Spleen (tissue), 11 donors: ENCODE data around the gene MBTPS1. TPM values are rescaled to one million over a fixed set of nuclear protein-coding genes. Genes with fewer than 3 reads are reported as not detected.

Source experiments
- DNase-seq: peaks from one replicate; pipeline ENCODE4 v3.0.0-alpha.2; 2020
- H3K27ac ChIP-seq, 8 donors: fragments of 200-600 bp; sonication (generic) in 7 of 8; 1 replicate in 4 of 8; 2 replicates in 4 of 8; pipeline versions ENCODE4 v1.5.0 to v1.8.0; 2016 to 2021; ENCODE audit warnings: inconsistent platforms in 4 of 8, mild to moderate bottlenecking in 4 of 8, moderate library complexity in 1 of 8
- H3K27me3 ChIP-seq, 7 donors: fragments of 200-600 bp; sonication (generic) in 6 of 7; replicated peaks in 1 of 7; 1 replicate in 4 of 7; 2 replicates in 3 of 7; pipeline versions ENCODE4 v1.5.0 to v1.8.0; 2016 to 2021; ENCODE audit warnings: inconsistent platforms in 3 of 7, mild to moderate bottlenecking in 1 of 7
- H3K36me3 ChIP-seq, 6 donors: fragments of 200-600 bp; sonication (generic) in 5 of 6; 1 replicate in 4 of 6; 2 replicates in 2 of 6; pipeline versions ENCODE4 v1.5.0 to v1.8.0; 2016 to 2021; ENCODE audit warnings: inconsistent platforms in 2 of 6
- H3K4me1 ChIP-seq, 6 donors: fragments of 200-600 bp; sonication (generic) in 5 of 6; 1 replicate in 3 of 6; 2 replicates in 3 of 6; pipeline versions ENCODE4 v1.5.0 to v1.8.0; 2016 to 2021; ENCODE audit warnings: inconsistent platforms in 3 of 6
- H3K4me3 ChIP-seq, 8 donors: fragments of 200-600 bp; sonication (generic) in 7 of 8; 1 replicate in 4 of 8; 2 replicates in 4 of 8; pipeline versions ENCODE4 v1.5.0 to v1.8.0; 2016 to 2021; ENCODE audit warnings: inconsistent platforms in 4 of 8, mild to moderate bottlenecking in 4 of 8, moderate library complexity in 2 of 8
- H3K9me3 ChIP-seq, 8 donors: fragments of 200-600 bp; sonication (generic) in 7 of 8; 1 replicate in 4 of 8; 2 replicates in 4 of 8; pipeline versions ENCODE4 v1.5.0 to v1.8.0; 2016 to 2021; ENCODE audit warnings: inconsistent platforms in 4 of 8
- CTCF ChIP-seq, 11 experiments: fragments of 200-600 bp in 7 of 11; fragments of 450-650 bp in 4 of 11; sonication (generic) in 4 of 11; IDR thresholded peaks in 8 of 11; conservative IDR thresholded peaks in 3 of 11; 1 replicate in 7 of 11; 2 replicates in 4 of 11; pipeline versions ENCODE4 v1.4.0 to v1.8.0; 2016 to 2021; ENCODE audit warnings: antibody characterized with exemption in 11 of 11, inconsistent platforms in 4 of 11, mild to moderate bottlenecking in 1 of 11
- POLR2A ChIP-seq, 3 donors: fragments of 450-650 bp; IDR thresholded peaks; one replicate each; pipeline ENCODE4 v1.5.1; 2017; ENCODE audit warnings: antibody characterized with exemption in 3 of 3, mild to moderate bottlenecking in 1 of 3
- POLR2AphosphoS5 ChIP-seq, 3 donors: sonication (generic); formaldehyde crosslinking; IDR thresholded peaks; one replicate each; pipeline ENCODE4 v1.5.1; 2017; ENCODE audit warnings: antibody characterized with exemption in 3 of 3
- WGBS, 5 donors: extraction: QIAGEN DNeasy Blood & Tissue Kit in 3 of 5; methylation state at CpG; one replicate each; pipeline versions ENCODE4 v1.1.5 to v1.1.7; 2013 to 2018; 5-methylcytosine and 5-hydroxymethylcytosine counted together
- intact Hi-C: fragments of 100-400 bp; cut with DNase I; formaldehyde crosslinking; loops from one replicate; pipeline ENCODE4 v1.15.0; 2023; ENCODE audit warnings: low total_unique reads
- polyA plus RNA-seq, 3 donors: library from polyadenylated mRNA; stranded (reverse); fragments of 200-250 nt; gene quantifications; one replicate each; pipeline ENCODE4 v1.2.1, GENCODE V29; 2013
- total RNA-seq, 7 donors: library from RNA; depleted of rRNA in 3 of 7; stranded (reverse); fragments of >200 nt in 3 of 7; fragmentation: NEBNext Ultra II Directional in 4 of 7; extraction: Animal tissue kit (Norgen Biotek cat#: 25700) in 4 of 7; gene quantifications; one replicate each; pipeline versions ENCODE4 v1.1.0 to v1.2.1, GENCODE V29; 2016 to 2021
- donor health status: healthy with polysubstance abuse.
- donor health status: DM: no; HTN: no; CAD: no; lungs with moderate emphysema.
- donor health status: DM: no; HTN: no; CAD: no.
- donor health status: Bipolar disorder and iron deficiency.
- donor health status: healthy.
- donor health status: DM: no; HTN: no; CAD: no.
- donor health status: DM: yes; HTN: yes; CAD: no.

Gene MBTPS1
- total and polyA plus RNA-seq, 10 donors = 34.5 to 121 (median 91.1) TPM

DNA sequence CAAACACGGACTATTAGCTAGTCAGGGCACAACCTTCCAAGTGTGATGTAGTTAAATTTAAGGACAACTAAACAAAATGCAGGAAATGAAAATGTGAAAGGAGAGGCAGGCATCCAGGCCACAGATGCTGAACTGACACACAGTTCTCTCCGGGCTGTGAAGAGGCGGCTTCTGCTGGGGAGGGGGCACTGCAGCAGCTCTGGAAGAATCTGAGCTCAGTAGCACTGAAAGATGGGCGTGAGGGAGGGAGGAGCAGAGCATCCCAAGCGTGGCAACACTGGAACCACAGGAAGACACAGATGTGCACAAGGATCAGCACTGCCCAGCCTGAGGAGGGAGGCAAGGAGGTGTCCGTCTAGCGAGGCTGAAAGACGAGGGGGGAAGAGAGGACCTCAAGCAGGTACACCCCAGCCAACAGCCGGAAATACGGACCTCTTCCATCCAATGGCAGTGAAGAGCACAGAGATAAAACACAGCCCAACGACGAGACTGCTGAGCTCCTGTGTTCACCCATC lies 11.4 kb downstream of the MBTPS1 start:
- Histone ChIP-seq H3K4me1 (peaks cover 0 to 96% (median 18%) of the 10 kb centered on the region in 6 donors), H3K27ac (no peak overlapping the region), H3K27me3 (no peaks in the 10 kb centered on the region), H3K36me3 (peaks cover 0 to 64% (median 17%) of the 10 kb centered on the region in 6 donors), H3K4me3 (no peak overlapping the region), H3K9me3 (no peaks in the 10 kb centered on the region)
- 83 to 89% (median 87%) methylated on average over 12 of the region's 12 CpGs for WGBS, 5 donors
- no peak for TF ChIP-seq POLR2A (IDR thresholded peaks at IDR 0.05)
- TF ChIP-seq POLR2AphosphoS5 (IDR thresholded peaks at IDR 0.05) = no peak
- no peak for TF ChIP-seq CTCF (IDR thresholded peaks at IDR 0.05 in 8 of 11, conservative IDR thresholded peaks at IDR 0.05 in 3 of 11)
- intact Hi-C loops = no loop called here
- DNase-seq = no peak

DNA sequence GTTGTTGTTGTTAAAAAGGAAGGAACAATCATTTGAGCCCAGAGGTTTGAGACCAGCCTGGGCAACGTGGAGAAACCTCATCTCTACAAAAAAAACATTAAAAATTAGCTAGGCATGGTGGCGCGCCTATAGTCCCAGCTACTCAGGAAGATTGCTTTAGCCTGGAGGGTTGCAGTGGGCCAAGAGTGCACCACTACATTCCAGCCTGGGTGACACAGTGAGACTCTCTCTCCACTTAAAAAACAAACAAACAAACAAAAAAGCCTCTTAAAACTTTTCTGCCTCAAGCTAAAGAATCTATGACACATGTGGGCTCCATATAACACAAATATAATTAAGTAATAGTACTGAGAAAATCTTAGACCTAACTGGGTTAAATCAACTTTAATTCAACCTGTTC lies 12.5 kb downstream of the MBTPS1 start:
- 80 to 88% (median 83%) methylated on average over 3 of the region's 3 CpGs for WGBS, 5 donors
- H3K27me3 ChIP-seq = no peaks in the 10 kb centered on the region
- TF ChIP-seq POLR2AphosphoS5 (IDR thresholded peaks at IDR 0.05) = no peak
- no peak for TF ChIP-seq CTCF (IDR thresholded peaks at IDR 0.05 in 8 of 11, conservative IDR thresholded peaks at IDR 0.05 in 3 of 11)
- no peak for TF ChIP-seq POLR2A (IDR thresholded peaks at IDR 0.05)
- H3K36me3 ChIP-seq = peaks cover 0 to 68% (median 20%) of the 10 kb centered on the region in 6 donors
- no peak overlapping the region for H3K4me3 ChIP-seq
- no peaks in the 10 kb centered on the region for H3K9me3 ChIP-seq
- DNase-seq = no peak
- no peak overlapping the region for H3K27ac ChIP-seq
- peaks cover 0 to 96% (median 9%) of the 10 kb centered on the region in 6 donors for H3K4me1 ChIP-seq
- intact Hi-C loops = no loop called here

DNA sequence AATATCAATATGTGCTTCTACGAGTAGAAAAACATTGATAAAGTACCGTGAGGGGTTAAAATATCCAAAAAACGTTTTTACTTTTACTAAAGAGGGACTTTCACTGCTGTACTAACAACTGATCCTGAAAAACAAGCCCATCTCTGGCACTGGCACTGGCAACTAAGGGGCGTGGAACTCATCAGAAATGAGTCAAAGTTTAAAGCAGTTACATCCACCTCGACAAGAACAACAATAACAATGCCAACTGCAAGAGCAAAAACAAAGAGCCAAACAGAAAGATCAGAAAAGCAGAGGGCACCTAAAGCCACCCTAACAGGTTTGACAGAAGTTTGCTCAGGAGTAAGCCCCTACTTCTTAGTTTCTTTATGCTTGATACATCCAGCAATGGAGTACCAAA lies 13.1 kb downstream of the MBTPS1 start:
- no peak overlapping the region for H3K27ac ChIP-seq

DNA sequence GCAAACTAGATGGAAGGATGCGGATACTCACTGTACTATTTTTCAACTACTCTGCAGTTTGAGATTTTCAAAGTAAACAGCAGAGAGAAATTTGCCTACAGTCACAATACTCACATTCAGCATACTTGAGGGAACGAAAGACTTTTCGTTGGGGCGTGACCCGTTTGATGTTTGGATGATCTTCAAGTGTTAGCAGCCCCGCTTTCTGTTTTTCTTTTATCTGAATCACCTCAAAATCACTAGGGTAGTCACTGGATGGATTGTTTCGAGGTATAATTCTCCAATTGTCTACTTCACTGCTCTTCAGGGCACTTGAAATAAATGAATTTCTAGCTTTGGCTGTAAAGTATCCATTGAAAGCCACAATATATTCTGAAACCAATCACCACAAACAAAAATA lies 17.8 kb downstream of the MBTPS1 start:
- 94 to 97% (median 97%) methylated on average over 7 of the region's 7 CpGs for WGBS, 5 donors
- Histone ChIP-seq H3K4me1 (peaks cover 0 to 45% (median 6%) of the 10 kb centered on the region in 6 donors), H3K27ac (no peak overlapping the region), H3K27me3 (no peaks in the 10 kb centered on the region), H3K36me3 (peaks cover 4 to 81% (median 58%) of the 10 kb centered on the region in 6 donors), H3K4me3 (no peak overlapping the region), H3K9me3 (no peaks in the 10 kb centered on the region)
- no peak for DNase-seq
- intact Hi-C loops = no loop called here
- TF ChIP-seq POLR2AphosphoS5 (IDR thresholded peaks at IDR 0.05) = no peak
- no peak for TF ChIP-seq POLR2A (IDR thresholded peaks at IDR 0.05)
- no peak for TF ChIP-seq CTCF (IDR thresholded peaks at IDR 0.05 in 8 of 11, conservative IDR thresholded peaks at IDR 0.05 in 3 of 11)

More for the DNA sequence above, 13.1 kb downstream of the MBTPS1 start:
- Histone ChIP-seq H3K9me3 (no peaks in the 10 kb centered on the region), H3K4me1 (peaks cover 0 to 91% (median 7%) of the 10 kb centered on the region in 6 donors), H3K4me3 (no peak overlapping the region), H3K36me3 (peaks cover 0 to 68% (median 20%) of the 10 kb centered on the region in 6 donors), H3K27me3 (no peaks in the 10 kb centered on the region)
- intact Hi-C loops = no loop called here
- TF ChIP-seq POLR2AphosphoS5 (IDR thresholded peaks at IDR 0.05) (no peak), POLR2A (IDR thresholded peaks at IDR 0.05) (no peak), CTCF (IDR thresholded peaks at IDR 0.05 in 8 of 11, conservative IDR thresholded peaks at IDR 0.05 in 3 of 11) (no peak)
- no peak for DNase-seq
- 73 to 83% (median 80%) methylated on average over 5 of the region's 5 CpGs for WGBS, 5 donors
